ENCODE data around the gene TUBA4A. TPM values are rescaled to one million over a fixed set of nuclear protein-coding genes. Genes with fewer than 3 reads are reported as not detected.

Gene TUBA4A
- total RNA-seq, 4 donors from 2014 or later = 8.0 to 24.6 (median 9.4) TPM

DNA sequence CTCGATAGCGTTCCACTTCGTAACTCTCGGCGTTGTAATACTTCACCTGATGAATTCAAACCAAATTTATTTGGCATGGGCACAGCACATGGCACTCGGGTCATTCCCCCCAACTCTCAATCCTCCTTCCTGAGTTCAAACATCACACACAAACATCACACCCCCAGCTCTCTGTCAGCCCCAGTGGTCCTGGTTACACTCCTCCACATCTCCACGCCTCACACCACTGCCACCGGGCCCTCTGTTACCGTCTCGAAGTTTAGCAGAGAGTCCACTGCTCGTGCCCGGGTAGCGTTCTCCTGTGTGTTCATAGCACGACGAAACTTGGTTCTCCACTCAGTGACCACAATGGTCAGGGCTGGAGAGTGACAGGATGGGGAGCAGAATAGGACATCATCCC lies 39.6 kb downstream of the TUBA4A start:
- Histone ChIP-seq H3K27me3 (no peaks in the 10 kb centered on the region), H3K4me1 (peaks cover 0 to 35% (median 17%) of the 10 kb centered on the region in 4 donors), H3K27ac (no peak overlapping the region), H3K4me3 (no peak overlapping the region), H3K9me3 (no peaks in the 10 kb centered on the region), H3K36me3 (peaks cover 0 to 73% (median 9%) of the 10 kb centered on the region in 3 donors)
- DNase-seq (ENCODE audit: low spot score in 2 of 2) = no peak
- TF ChIP-seq, protein P1, sequence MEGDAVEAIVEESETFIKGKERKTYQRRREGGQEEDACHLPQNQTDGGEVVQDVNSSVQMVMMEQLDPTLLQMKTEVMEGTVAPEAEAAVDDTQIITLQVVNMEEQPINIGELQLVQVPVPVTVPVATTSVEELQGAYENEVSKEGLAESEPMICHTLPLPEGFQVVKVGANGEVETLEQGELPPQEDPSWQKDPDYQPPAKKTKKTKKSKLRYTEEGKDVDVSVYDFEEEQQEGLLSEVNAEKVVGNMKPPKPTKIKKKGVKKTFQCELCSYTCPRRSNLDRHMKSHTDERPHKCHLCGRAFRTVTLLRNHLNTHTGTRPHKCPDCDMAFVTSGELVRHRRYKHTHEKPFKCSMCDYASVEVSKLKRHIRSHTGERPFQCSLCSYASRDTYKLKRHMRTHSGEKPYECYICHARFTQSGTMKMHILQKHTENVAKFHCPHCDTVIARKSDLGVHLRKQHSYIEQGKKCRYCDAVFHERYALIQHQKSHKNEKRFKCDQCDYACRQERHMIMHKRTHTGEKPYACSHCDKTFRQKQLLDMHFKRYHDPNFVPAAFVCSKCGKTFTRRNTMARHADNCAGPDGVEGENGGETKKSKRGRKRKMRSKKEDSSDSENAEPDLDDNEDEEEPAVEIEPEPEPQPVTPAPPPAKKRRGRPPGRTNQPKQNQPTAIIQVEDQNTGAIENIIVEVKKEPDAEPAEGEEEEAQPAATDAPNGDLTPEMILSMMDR (IDR thresholded peaks at IDR 0.05) = no peak
- TF ChIP-seq POLR2A (IDR thresholded peaks at IDR 0.05) (no peak), EP300 (IDR thresholded peaks at IDR 0.05) (no peak)
- WGBS, 2 donors = 96 to 97% methylated on average over 15 of the region's 15 CpGs

- 90 to 91% methylated on average over 10 of the region's 10 CpGs for WGBS, 2 donors
- TF ChIP-seq, protein P1 (IDR thresholded peaks at IDR 0.05) = no peak
- no peak for TF ChIP-seq POLR2A (IDR thresholded peaks at IDR 0.05)
- TF ChIP-seq EP300 (IDR thresholded peaks at IDR 0.05) = no peak
Measured at GRCh38 chr2:219213486-219214071, 40.1 kb downstream of the TUBA4A start.

GRCh38 chr2:219213026-219213415 lies 40.7 kb downstream of the TUBA4A start:
- DNase-seq (ENCODE audit: low spot score in 2 of 2) = no peak
- H3K4me1 ChIP-seq = peaks cover 0 to 33% (median 15%) of the 10 kb centered on the region in 4 donors
- no peak overlapping the region for H3K27ac ChIP-seq
- no peak overlapping the region for H3K4me3 ChIP-seq
- no peaks in the 10 kb centered on the region for H3K27me3 ChIP-seq
- H3K9me3 ChIP-seq = no peaks in the 10 kb centered on the region
- H3K36me3 ChIP-seq = peaks cover 0 to 84% (median 15%) of the 10 kb centered on the region in 3 donors
- WGBS, 2 donors = 89 to 90% methylated on average over 7 to 8 of the region's 8 CpGs
- TF ChIP-seq, protein P1 (IDR thresholded peaks at IDR 0.05) = no peak
- TF ChIP-seq POLR2A (IDR thresholded peaks at IDR 0.05) (no peak), EP300 (IDR thresholded peaks at IDR 0.05) (no peak)

More at GRCh38 chr2:219213486-219214071, 40.1 kb downstream of the TUBA4A start:
- no peak overlapping the region for H3K27ac ChIP-seq
- no peak overlapping the region for H3K4me3 ChIP-seq
- peaks cover 0 to 33% (median 16%) of the 10 kb centered on the region in 4 donors for H3K4me1 ChIP-seq
- peaks cover 0 to 78% (median 12%) of the 10 kb centered on the region in 3 donors for H3K36me3 ChIP-seq
- DNase-seq (ENCODE audit: low spot score in 2 of 2) = no peak
- H3K9me3 ChIP-seq = no peaks in the 10 kb centered on the region
- no peaks in the 10 kb centered on the region for H3K27me3 ChIP-seq

DNA sequence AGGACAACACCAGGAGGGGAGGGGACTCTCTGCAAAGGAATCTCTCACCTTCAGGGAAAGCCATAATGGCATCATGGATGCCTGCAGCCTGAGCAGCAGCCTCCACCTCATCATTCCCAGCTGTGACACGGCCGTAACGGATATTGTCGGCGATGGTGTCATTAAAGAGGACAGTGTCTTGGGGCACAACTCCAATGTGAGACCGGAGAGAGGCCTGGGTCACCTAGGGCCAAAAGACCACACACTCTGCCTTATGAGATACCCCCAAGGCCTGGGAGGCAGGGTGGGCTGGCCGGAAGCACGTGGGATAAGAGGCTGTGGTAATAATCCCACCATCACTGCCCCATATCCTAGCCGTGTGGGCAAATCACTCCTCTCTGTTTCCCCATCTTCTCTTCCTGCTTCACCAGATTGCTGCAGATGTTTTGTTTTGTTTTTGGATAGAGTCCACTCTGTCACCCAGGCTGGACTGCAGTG lies 42.8 kb downstream of the TUBA4A start:
- Histone ChIP-seq H3K36me3 (peaks cover 0 to 79% (median 15%) of the 10 kb centered on the region in 3 donors), H3K27me3 (no peaks in the 10 kb centered on the region), H3K9me3 (no peaks in the 10 kb centered on the region), H3K4me1 (peaks cover 0 to 26% (median 12%) of the 10 kb centered on the region in 4 donors), H3K27ac (peak overlapping the region in 1 of 4 donors; percentile 7), H3K4me3 (no peak overlapping the region)
- WGBS, 2 donors = 86 to 91% methylated on average over 9 of the region's 9 CpGs
- no peak for DNase-seq (ENCODE audit: low spot score in 2 of 2)
- TF ChIP-seq, protein P1 (IDR thresholded peaks at IDR 0.05) = no peak
- TF ChIP-seq EP300 (IDR thresholded peaks at IDR 0.05) = no peak
- no peak for TF ChIP-seq POLR2A (IDR thresholded peaks at IDR 0.05)

- H3K9me3 ChIP-seq = no peaks in the 10 kb centered on the region
- H3K27ac ChIP-seq = no peak overlapping the region
- H3K4me3 ChIP-seq = no peak overlapping the region
- no peaks in the 10 kb centered on the region for H3K27me3 ChIP-seq
- TF ChIP-seq, protein P1 (IDR thresholded peaks at IDR 0.05) = no peak
- TF ChIP-seq EP300 (IDR thresholded peaks at IDR 0.05) = no peak
- no peak for TF ChIP-seq POLR2A (IDR thresholded peaks at IDR 0.05)
- no peak for DNase-seq (ENCODE audit: low spot score in 2 of 2)
- H3K36me3 ChIP-seq = peaks cover 0 to 73% (median 15%) of the 10 kb centered on the region in 3 donors
- WGBS, 2 donors = 89 to 94% methylated on average over 24 of the region's 24 CpGs
- peaks cover 0 to 24% (median 12%) of the 10 kb centered on the region in 4 donors for H3K4me1 ChIP-seq
Measured at GRCh38 chr2:219210196-219210885, 43.4 kb downstream of the TUBA4A start.

Data from tibial nerve (tissue), 4 donors.